ENCODE data around the gene OR2T35.
A peak's percentile ranks its signal among the peaks of the same experiment; 100 is the strongest.
"Not testable (repeated sequence)": the region's sequence is repeated elsewhere in the genome, so short reads cannot be mapped to it uniquely, and the experiment has no call there.

Gene OR2T35
- total RNA-seq: 0 to 0.07 (median 0) reads per million in 18 experiments

- not testable (repeated sequence) for DNase-seq
These were observed at the start of gene OR2T35 for GRCh38 chr1:248645178-248645577. TSS of gene OR2T35 (minus strand) at chr1:248645278. CDS start at chr1:248639258, 6,020 bp downstream.

GRCh38 chr1:248691567-248692155 lies 46.6 kb upstream of the OR2T35 start:
- DNase-seq: no peak

- DNase-seq: no peak
These were observed 43.6 kb upstream of the OR2T35 start for GRCh38 chr1:248688527-248689298.

GRCh38 chr1:248686815-248687214 lies 41.7 kb upstream of the OR2T35 start:
- DNase-seq: peak in 1 of 2 donors; percentile 24

GRCh38 chr1:248681651-248682050 lies 36.6 kb upstream of the OR2T35 start:
- no peak for DNase-seq

- no peak for DNase-seq
These were observed 24.9 kb upstream of the OR2T35 start for GRCh38 chr1:248670003-248670402.

GRCh38 chr1:248663453-248664328 lies 18.6 kb upstream of the OR2T35 start:
- not testable (repeated sequence) for DNase-seq

- DNase-seq: not testable (repeated sequence)
These were observed 11.7 kb upstream of the OR2T35 start for GRCh38 chr1:248656797-248657196.

- not testable (repeated sequence) for DNase-seq
These were observed 10.3 kb upstream of the OR2T35 start, which contains the start of gene OR2T27 for GRCh38 chr1:248655354-248655753. TSS of gene OR2T27 (minus strand) at chr1:248655528. CDS start at chr1:248650884, 4,644 bp downstream.

GRCh38 chr1:248648770-248649536 lies 3.9 kb upstream of the OR2T35 start:
- DNase-seq: not testable (repeated sequence)

GRCh38 chr1:248642971-248643651 lies 2.0 kb downstream of the OR2T35 start:
- not testable (repeated sequence) for DNase-seq

- DNase-seq: not testable (repeated sequence)
These were observed 3.5 kb downstream of the OR2T35 start for GRCh38 chr1:248641583-248641982.

- not testable (repeated sequence) for DNase-seq
These were observed 4.2 kb downstream of the OR2T35 start for GRCh38 chr1:248640906-248641305.

- DNase-seq: not testable (repeated sequence)
These were observed 5.4 kb downstream of the OR2T35 start for GRCh38 chr1:248639652-248640051.

GRCh38 chr1:248636612-248637011 lies 8.5 kb downstream of the OR2T35 start:
- DNase-seq: not testable (repeated sequence)

GRCh38 chr1:248634991-248635390 lies 10.1 kb downstream of the OR2T35 start, which contains the start of gene OR2T11:
TSS of gene OR2T11 (minus strand) at chr1:248635091. CDS start at chr1:248627128, 7,963 bp downstream.
- not testable (repeated sequence) for DNase-seq

GRCh38 chr1:248631354-248632008 lies 13.6 kb downstream of the OR2T35 start:
- DNase-seq: peak; percentile 32 to 51

GRCh38 chr1:248630551-248630950 lies 14.5 kb downstream of the OR2T35 start:
- DNase-seq: no peak

GRCh38 chr1:248627971-248628844 lies 16.9 kb downstream of the OR2T35 start:
- no peak for DNase-seq

GRCh38 chr1:248625971-248626370 lies 19.1 kb downstream of the OR2T35 start:
- DNase-seq: no peak
